RKO (cell line): Measurements from ENCODE around the gene TLX3.
"Not testable (repeated sequence)": the region's sequence is repeated elsewhere in the genome, so short reads cannot be mapped to it uniquely, and the experiment has no call there.

Experiments used
- DNase-seq: peaks from one replicate; pipeline ENCODE4 v3.0.0-alpha.2; 2016; ENCODE audit warnings: low spot score

The TLX3 gene

DNA sequence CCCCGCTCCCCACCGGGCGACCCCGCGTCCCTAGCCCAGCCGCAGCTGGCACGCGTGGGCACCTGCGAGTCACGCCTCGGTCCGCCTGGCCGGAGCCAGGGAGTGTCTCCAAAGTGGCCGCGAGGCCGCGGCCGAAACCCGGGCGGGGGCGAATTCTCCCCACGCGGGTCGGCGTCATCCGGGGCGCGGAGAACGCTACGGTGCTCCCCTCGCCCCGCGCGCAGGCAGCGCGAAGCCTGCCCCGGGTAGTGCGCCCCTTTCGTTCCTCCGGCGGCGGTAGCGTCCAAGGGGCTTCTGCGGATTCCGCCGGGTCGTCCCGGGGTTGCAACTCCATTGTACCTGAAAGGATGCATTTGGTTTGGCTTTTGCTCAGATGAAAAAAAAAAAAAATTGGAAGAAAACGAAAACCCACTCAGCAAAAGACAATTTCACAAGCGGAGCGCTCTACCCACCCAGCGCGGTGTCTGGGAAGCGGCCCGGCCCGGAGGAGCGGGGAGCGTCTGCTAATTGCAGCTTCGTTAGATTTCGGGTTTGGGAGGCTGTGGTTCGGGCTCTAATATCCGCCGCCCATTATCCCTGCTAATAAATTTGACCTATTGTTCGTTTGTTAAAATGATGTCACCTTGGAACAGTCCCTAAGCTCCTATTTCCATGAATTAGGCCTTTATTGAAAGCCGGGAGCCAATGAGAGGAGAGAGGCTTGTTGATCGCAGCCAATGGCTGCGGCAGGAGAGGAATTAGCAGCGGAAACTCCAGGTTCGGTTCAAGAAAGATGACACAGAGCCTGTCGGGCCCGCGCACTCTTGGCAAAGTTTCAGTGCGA, at the start of gene TLX3:
Gene TLX3, plus strand, starts transcription at position 796 of the 823 bp plus-strand sequence. CDS start 118 bp downstream, outside the sequence.
- no peak for DNase-seq

- no peak for DNase-seq
Observed at GRCh38 chr5:171261361-171261760, 47.7 kb upstream of the TLX3 start.

- no peak for DNase-seq
Observed at GRCh38 chr5:171261904-171262303, 47.1 kb upstream of the TLX3 start.

DNA sequence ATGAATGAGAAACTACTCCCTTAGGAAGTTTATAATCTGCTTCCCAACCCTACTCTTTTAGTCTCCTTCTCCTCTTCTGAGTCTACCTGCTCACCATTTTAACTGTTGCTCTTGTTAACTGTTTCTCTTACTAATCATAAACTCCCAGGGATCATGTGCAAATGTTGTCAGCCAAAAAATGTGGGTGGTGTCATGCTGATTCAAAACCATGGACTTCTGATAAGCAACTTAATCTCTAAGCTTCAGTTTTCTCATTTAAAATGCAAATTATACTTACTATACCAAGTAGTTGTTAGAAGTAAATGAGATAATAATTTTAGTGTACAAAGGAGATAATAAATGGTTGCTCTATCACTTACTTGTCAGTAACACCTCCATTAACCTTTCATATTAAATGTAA, 45.9 kb upstream of the TLX3 start:
- DNase-seq: no peak

DNA sequence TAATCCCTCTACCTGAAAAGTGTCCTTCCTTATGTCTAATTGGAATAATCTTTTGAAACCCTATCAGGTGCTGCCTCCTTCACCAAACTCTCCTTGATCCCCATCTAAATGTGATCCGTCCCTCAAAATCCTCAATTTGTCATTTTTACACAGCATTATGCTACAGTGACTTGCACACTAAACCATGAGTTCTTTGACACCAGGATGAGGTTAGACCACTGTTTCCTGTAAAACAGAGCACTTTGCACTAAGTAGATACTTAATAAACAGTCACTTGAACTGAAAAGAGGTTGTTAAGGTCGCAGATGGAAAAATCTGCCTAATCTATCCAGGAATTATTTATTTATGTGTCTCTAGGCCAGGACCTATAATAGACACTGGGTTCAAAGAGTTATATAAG, 44.2 kb upstream of the TLX3 start:
- DNase-seq: no peak

- DNase-seq: no peak
Observed at GRCh38 chr5:171268700-171269620, 40.1 kb upstream of the TLX3 start.

- peak; percentile 5 for DNase-seq
Observed at GRCh38 chr5:171269717-171270116, 39.3 kb upstream of the TLX3 start.

- no peak for DNase-seq
Observed at GRCh38 chr5:171270136-171270535, 38.9 kb upstream of the TLX3 start.

DNA sequence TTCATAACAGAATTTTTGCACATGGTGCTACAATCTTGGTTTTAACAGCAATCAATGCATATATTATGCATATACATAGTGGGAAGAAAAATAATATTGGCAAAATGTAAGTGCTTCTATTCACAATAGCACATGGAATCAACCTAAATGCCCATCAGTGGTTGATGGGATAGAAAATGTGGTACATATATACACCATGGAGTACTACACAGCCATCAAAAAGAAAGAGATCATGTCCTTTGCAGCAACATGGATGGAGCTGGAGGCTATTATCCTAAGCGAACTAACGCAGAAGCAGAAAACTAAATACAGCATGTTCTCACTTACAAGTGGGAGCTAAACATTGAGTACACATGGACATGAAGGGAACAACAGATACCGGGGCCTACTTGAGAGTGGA, 37.2 kb upstream of the TLX3 start:
- no peak for DNase-seq

- peak; percentile 43 for DNase-seq
Observed at GRCh38 chr5:171272996-171273970, 35.8 kb upstream of the TLX3 start.

- DNase-seq: no peak
Observed at GRCh38 chr5:171275841-171276544, 33.1 kb upstream of the TLX3 start.

- no peak for DNase-seq
Observed at GRCh38 chr5:171283753-171284152, 25.3 kb upstream of the TLX3 start.

DNA sequence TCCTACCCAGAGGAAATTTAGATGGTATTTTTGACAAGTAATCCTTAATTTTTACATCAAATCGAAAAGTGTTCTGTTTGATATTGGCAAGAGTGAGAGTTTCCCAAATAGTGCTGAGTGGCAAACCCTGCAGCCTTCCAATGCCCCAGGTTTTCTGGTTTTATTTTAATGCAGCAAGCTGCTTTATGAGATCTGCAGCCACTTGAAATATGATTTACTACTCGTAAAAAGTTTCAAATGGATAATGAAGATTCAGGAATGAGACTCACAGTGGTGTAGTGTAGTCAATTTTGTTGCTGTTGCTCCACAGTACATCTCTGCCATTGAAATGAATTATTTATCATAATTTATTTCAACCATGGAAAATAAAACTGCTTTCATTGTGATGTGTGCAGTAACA, 23.6 kb upstream of the TLX3 start:
- no peak for DNase-seq

DNA sequence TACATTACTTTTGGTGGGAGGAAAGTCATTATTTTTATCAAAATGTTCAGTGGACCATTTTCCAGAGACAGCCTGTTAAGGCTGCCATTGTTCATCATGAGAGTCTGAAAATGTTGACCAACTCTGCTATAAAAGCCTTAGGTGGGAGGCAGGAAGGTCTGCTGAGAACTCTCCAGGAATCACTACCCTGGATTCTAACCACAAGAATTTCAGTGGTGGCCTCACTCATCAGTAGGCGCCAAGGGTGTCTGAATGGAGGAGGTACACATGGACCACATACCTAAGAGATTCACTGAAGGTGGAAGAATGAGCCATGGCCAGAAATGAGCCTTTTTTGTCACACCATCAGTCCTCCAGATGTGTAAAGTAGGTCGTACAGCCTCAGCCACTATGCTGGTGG, 21.0 kb upstream of the TLX3 start:
- no peak for DNase-seq

- no peak for DNase-seq
Observed at GRCh38 chr5:171291371-171291770, 17.7 kb upstream of the TLX3 start.

GRCh38 chr5:171295299-171295698, 13.7 kb upstream of the TLX3 start:
- no peak for DNase-seq

DNA sequence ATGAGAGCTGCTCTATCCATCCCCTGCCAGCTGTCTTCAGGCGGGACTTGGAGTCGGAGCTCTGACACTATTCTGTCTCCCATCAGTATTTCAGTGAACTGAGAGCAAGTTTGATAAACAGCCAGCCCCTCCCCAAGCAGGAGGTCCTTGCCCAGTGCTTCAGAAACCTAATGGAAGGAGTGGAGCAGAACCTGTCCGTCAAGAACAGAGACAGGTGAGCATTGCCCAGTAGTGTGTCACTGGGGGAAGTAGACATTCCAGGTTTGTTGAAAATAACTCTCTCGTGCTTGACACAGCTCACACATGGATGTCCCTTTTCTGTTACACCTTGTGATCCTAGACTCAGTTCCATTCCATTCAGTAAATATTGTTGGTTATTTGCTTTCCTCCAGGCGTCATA, 13.2 kb upstream of the TLX3 start:
- no peak for DNase-seq

DNA sequence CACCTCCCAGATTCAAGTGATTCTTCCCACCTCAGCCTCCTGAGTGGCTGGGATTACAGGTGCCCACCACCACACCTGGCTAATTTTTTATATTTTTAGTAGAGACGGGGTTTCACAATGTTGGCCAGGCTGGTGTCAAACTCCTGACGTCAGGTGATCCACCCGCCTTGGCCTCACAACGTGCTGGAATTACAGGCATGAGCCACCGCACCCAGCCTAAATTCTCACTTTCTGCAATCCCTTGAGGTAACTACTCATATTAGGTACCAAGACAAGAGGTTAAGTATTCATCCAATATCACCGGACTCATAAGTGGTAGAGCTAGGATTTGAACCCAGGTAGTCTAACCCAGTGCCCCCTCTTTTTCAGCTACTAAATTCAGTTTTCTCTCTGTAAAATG, 11.1 kb upstream of the TLX3 start:
- not testable (repeated sequence) for DNase-seq

DNA sequence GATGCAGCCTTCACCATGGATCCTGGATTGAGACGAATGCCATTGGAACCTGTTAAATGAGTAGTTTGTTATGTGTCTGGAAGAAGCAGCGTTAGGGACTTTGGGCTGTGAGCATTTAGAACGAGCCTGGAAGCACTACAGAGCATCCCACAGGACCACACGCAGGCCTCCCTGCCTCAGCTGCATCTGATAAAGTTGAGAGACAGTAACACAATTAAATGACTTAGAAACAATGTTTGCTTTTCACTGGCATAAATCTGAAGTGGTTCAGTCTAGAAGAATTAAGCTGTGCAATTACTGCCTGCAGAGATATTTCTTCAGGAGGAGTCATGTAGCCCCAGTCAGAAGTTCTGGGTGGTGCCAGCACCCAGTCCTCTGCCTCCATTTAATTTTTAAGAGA, 9.8 kb upstream of the TLX3 start:
- DNase-seq: no peak

DNA sequence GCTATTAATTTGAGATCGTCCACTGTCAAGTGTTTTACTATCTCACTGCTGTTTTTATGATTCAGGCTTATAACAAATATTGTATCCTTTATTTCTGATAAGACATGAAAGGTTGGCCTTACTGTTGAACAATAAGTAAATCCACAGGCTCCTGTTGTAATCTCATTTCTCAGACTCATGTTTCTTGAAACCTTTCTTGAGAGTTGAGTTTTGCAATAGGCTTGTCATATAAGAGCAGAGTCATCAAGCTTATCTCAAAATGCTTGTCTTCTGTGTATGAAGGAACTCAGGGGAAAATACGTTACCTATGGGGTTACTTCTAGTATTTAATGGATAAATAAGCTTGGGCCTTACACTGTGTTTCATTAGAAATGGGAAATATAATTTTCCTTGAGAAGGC, 9.2 kb upstream of the TLX3 start:
- no peak for DNase-seq

DNA sequence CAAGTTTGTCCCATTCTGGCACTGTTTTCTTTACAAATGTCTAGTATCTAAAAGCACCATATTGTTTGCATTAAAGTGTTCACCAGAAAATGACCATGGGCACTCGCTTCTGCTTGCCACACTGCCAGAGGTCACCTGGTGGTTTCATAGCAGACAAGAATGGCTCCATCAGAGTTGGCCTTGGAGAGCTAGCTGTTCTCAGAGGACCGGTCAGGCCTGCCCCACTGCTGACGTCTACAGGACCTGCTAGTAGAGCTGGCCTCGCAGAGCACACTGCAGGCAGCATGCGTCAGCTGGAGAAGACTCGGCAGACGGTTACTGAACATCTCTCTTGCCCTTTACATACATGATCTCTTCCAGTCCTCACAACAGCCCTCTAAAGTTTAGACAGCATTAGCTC, 8.7 kb upstream of the TLX3 start:
- DNase-seq: no peak
